GM23248 (cell line): Measurements from ENCODE around the gene HMCN1.

Experiments
- EZH2 ChIP-seq: fragments of 200-600 bp; sonication (generic); IDR thresholded peaks from 2 replicates; pipeline ENCODE4 v1.6.1; 2018; ENCODE audit warnings: antibody characterized with exemption, mild to moderate bottlenecking; ENCODE audit not compliant: insufficient read depth, poor library complexity, severe bottlenecking
- EZH2phosphoT487 ChIP-seq: fragments of 200-600 bp; sonication (generic); IDR thresholded peaks from 2 replicates; pipeline ENCODE4 v1.6.1; 2018; ENCODE audit warnings: antibody characterized with exemption, moderate library complexity, mild to moderate bottlenecking, low read depth; ENCODE audit not compliant: insufficient read depth

DNA sequence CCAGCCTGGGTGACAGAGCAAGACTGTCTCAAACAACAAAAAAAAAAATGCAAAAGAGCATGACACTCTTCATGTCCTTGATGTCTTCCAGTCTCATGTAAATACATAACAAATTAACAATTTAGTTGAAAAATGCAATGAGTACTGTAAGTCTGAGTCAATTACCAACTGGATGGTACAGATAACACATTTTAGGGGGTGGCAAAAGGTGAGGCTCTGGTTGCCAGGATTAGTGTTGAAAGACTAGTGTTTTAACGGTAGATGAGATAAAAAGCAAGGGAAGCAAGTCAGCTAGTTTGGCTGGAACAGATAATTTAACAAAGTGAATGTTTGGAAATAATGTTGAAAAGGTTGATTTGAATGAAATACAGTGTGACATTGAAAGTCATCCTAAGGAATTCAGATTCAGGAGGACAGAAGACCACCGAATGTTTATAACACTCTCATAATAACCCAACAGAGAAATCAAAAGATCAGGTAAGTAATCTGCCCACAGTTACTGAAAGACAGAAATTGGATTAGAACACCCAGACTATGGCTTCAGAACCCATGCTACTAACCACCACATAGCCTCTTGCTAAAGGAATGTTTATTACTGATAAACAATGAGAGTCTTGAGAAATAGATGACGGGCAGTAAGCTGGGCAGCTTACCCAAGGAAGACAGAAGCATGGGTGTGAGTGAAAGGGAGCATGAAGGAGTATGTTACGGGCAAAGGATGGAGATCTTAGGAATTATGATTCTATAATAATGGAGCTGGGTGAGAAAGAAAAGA, 312.4 kb downstream of the HMCN1 start:
- no peak for TF ChIP-seq EZH2
- TF ChIP-seq EZH2phosphoT487 = no peak
